Panc1 (cell line): ENCODE data around the gene MPRIP. TPM values are rescaled to one million over a fixed set of nuclear protein-coding genes. Genes with fewer than 3 reads are reported as not detected.
A peak's percentile ranks its signal among the peaks of the same experiment; 100 is the strongest.
"Not testable (repeated sequence)": the region's sequence is repeated elsewhere in the genome, so short reads cannot be mapped to it uniquely, and the experiment has no call there.

Source experiments
- ATAC-seq: fragments of 200-7000 bp; cut with Tn5 transposase; 2 replicates; pipeline ENCODE4 v1.9.1; 2020; ENCODE audit warnings: mild to moderate bottlenecking, moderate library complexity
- BruUV-seq: library from RNA; stranded (reverse); fragments of 400-500 nt; replicated peaks from 2 replicates; lab custom pipeline; 2021; lab: Mats Ljungman, UMichigan
- CTCF ChIA-PET: fragments of 300-600 bp; sonication (Branson Sonifier 250); formaldehyde crosslinking; loops from one replicate; lab custom pipeline; 2022; ENCODE audit warnings: antibody characterized with exemption; lab: Charles Lee
- POLR2A ChIA-PET: fragments of 300-600 bp; sonication (Branson Sonifier 250); formaldehyde crosslinking; loops from one replicate; lab custom pipeline; 2022; ENCODE audit warnings: antibody characterized with exemption; lab: Charles Lee
- DNase-seq: peaks from one replicate; pipeline ENCODE4 v3.0.0-alpha.2; 2010; ENCODE audit warnings: low read depth, low spot score
- H3K27ac ChIP-seq: 2 replicates; pipeline ENCODE4 v1.5.1; 2011; ENCODE audit warnings: mild to moderate bottlenecking, low read length, inconsistent platforms
- H3K27me3 ChIP-seq: fragments of 200-500 bp; sonication (Bioruptor generic); 2 replicates; pipeline ENCODE4 v1.6.0; 2014; ENCODE audit warnings: low read length, inconsistent platforms; ENCODE audit not compliant: control insufficient read depth, insufficient read depth
- H3K36me3 ChIP-seq: fragments of 200-500 bp; sonication (Bioruptor generic); 2 replicates; pipeline ENCODE4 v1.5.1; 2014; ENCODE audit warnings: inconsistent platforms, mild to moderate bottlenecking, low read length, moderate library complexity; ENCODE audit not compliant: control insufficient read depth, insufficient read depth
- H3K4me1 ChIP-seq: 2 replicates; pipeline ENCODE4 v1.5.1; 2011; ENCODE audit warnings: inconsistent platforms, mild to moderate bottlenecking, low read length, moderate library complexity; ENCODE audit not compliant: control insufficient read depth, insufficient read depth
- H3K4me3 ChIP-seq, 2 experiments: 2 replicates each; pipeline ENCODE4 v1.5.1; 2011 to 2012; ENCODE audit warnings: low read depth in 2 of 2, low read length in 2 of 2, mild to moderate bottlenecking in 2 of 2, inconsistent platforms in 1 of 2, moderate library complexity in 1 of 2
- H3K9me3 ChIP-seq: fragments of 200-500 bp; sonication (Bioruptor generic); 2 replicates; pipeline ENCODE4 v1.5.1; 2014; ENCODE audit warnings: low read depth, mild to moderate bottlenecking, inconsistent platforms, low read length, moderate library complexity; ENCODE audit not compliant: control insufficient read depth, insufficient read depth
- POLR2AphosphoS5 ChIP-seq: IDR thresholded peaks from 2 replicates; pipeline ENCODE4 v1.6.1; 2012; ENCODE audit warnings: mild to moderate bottlenecking, low read depth, low read length, moderate library complexity
- REST ChIP-seq, 2 experiments: IDR thresholded peaks; 2 replicates each; pipeline ENCODE4 v1.6.1; 2011 to 2012; ENCODE audit warnings: low read depth in 2 of 2, control low read depth in 1 of 2, low read length in 1 of 2, mild to moderate bottlenecking in 1 of 2, moderate library complexity in 1 of 2; ENCODE audit not compliant: insufficient read depth in 1 of 2
- SIN3A ChIP-seq: IDR thresholded peaks from 2 replicates; pipeline ENCODE4 v1.6.1; 2012; ENCODE audit warnings: low read depth, mild to moderate bottlenecking, low read length, moderate library complexity, borderline replicate concordance; ENCODE audit not compliant: insufficient read depth
- TCF7L2 ChIP-seq: IDR thresholded peaks from 2 replicates; pipeline ENCODE4 v1.6.1; 2011; ENCODE audit warnings: mild to moderate bottlenecking, low read depth, low read length, inconsistent platforms
- in situ Hi-C: cut with HindIII; loops from 2 replicates; pipeline ENCODE4 v1.10.0; 2016; ENCODE audit warnings: low sequenced_read_pairs, low pct_unique_long_range_greater_than_20kb
- intact Hi-C: fragments of 100-400 bp; cut with micrococcal nuclease; formaldehyde crosslinking; loops from one replicate; pipeline ENCODE4 v1.10.0; 2022; ENCODE audit not compliant: unreplicated experiment
- total RNA-seq: library from RNA; stranded (reverse); gene quantifications from one replicate; pipeline ENCODE4 v1.2.1, GENCODE V29; 2021; ENCODE audit not compliant: unreplicated experiment
- TF ChIP-seq, protein P1 (sequence below): fragments of 450-650 bp; IDR thresholded peaks from 2 replicates; pipeline ENCODE4 v1.5.1; 2017; ENCODE audit warnings: mild to moderate bottlenecking

The MPRIP gene
- total RNA-seq, 1 experiment from 2014 or later, result 155 TPM

GRCh38 chr17:16995930-16996329 lies 46.3 kb upstream of the MPRIP start:
- ChIA-PET POLR2A (no interaction called here), CTCF (no interaction called here)
- TF ChIP-seq REST (IDR thresholded peaks at IDR 0.05; ENCODE audit: insufficient read depth in 1 of 2, low read depth in 2 of 2, low read length in 1 of 2) (no peak), TCF7L2 (no peak), POLR2AphosphoS5 (no peak), SIN3A (no peak)
- TF ChIP-seq, protein P1, sequence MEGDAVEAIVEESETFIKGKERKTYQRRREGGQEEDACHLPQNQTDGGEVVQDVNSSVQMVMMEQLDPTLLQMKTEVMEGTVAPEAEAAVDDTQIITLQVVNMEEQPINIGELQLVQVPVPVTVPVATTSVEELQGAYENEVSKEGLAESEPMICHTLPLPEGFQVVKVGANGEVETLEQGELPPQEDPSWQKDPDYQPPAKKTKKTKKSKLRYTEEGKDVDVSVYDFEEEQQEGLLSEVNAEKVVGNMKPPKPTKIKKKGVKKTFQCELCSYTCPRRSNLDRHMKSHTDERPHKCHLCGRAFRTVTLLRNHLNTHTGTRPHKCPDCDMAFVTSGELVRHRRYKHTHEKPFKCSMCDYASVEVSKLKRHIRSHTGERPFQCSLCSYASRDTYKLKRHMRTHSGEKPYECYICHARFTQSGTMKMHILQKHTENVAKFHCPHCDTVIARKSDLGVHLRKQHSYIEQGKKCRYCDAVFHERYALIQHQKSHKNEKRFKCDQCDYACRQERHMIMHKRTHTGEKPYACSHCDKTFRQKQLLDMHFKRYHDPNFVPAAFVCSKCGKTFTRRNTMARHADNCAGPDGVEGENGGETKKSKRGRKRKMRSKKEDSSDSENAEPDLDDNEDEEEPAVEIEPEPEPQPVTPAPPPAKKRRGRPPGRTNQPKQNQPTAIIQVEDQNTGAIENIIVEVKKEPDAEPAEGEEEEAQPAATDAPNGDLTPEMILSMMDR, result no peak
- no peak for ATAC-seq
- Histone ChIP-seq H3K9me3 (no peaks in the 10 kb centered on the region), H3K27ac (no peak overlapping the region), H3K36me3 (no peaks in the 10 kb centered on the region), H3K4me3 (no peak overlapping the region), H3K4me1 (no peaks in the 10 kb centered on the region), H3K27me3 (no peaks in the 10 kb centered on the region)
- DNase-seq, result no peak
- intact Hi-C loops (loop anchor here (10.0 kb wide), 1 partner anchor 199 kb away; no protein-coding TSS in a partner anchor), in situ Hi-C loops (no loop called here)
- no TSS peak for BruUV-seq

- H3K4me3 ChIP-seq, H3K4me1 ChIP-seq, BruUV-seq, POLR2A ChIA-PET, DNase-seq, H3K27me3 ChIP-seq, H3K36me3 ChIP-seq, in situ Hi-C loops, CTCF ChIA-PET, H3K9me3 ChIP-seq, ATAC-seq, H3K27ac ChIP-seq: not testable (repeated sequence)
- intact Hi-C loops, result loop anchor here (10.0 kb wide), 1 partner anchor 198 kb away; no protein-coding TSS in a partner anchor
These were observed 45.5 kb upstream of the MPRIP start for GRCh38 chr17:16996726-16997125.

GRCh38 chr17:16997514-16998429 lies 44.5 kb upstream of the MPRIP start:
- no TSS peak for BruUV-seq

More at GRCh38 chr17:16997514-16998429, 44.5 kb upstream of the MPRIP start:
- DNase-seq, result no peak
- Histone ChIP-seq H3K9me3 (no peaks in the 10 kb centered on the region), H3K36me3 (no peaks in the 10 kb centered on the region), H3K27ac (no peak overlapping the region), H3K4me1 (no peaks in the 10 kb centered on the region), H3K4me3 (no peak overlapping the region), H3K27me3 (no peaks in the 10 kb centered on the region)
- ChIA-PET POLR2A (no interaction called here), CTCF (no interaction called here)
- peak; percentile 51; the same call in 1 of the 2 replicates for ATAC-seq
- in situ Hi-C loops, result no loop called here
- intact Hi-C loops, result loop anchor here (10.0 kb wide), 1 partner anchor 197 kb away; no protein-coding TSS in a partner anchor
- TF ChIP-seq, protein P1, result peak; percentile 45
- TF ChIP-seq REST (IDR thresholded peaks at IDR 0.05; ENCODE audit: insufficient read depth in 1 of 2, low read depth in 2 of 2, low read length in 1 of 2) (no peak), TCF7L2 (no peak), SIN3A (no peak), POLR2AphosphoS5 (no peak)
